Osteocyte (in vitro differentiated cells): ENCODE results near the gene C16orf87. TPM values are rescaled to one million over a fixed set of nuclear protein-coding genes. Genes with fewer than 3 reads are reported as not detected.

ENCODE experiments used
- DNase-seq: peaks from one replicate; pipeline ENCODE4 v3.0.0; 2021; ENCODE audit warnings: mixed read lengths; ENCODE audit not compliant: unreplicated experiment; ENCODE audit errors: extremely low spot score
- H3K27ac Mint-ChIP-seq: one replicate; pipeline ENCODE4 v1.8.0; 2021; ENCODE audit warnings: mild to moderate bottlenecking, mixed read lengths; ENCODE audit not compliant: unreplicated experiment
- H3K27me3 Mint-ChIP-seq: one replicate; pipeline ENCODE4 v1.8.0; 2021; ENCODE audit warnings: mixed read lengths; ENCODE audit not compliant: unreplicated experiment
- H3K36me3 Mint-ChIP-seq: one replicate; pipeline ENCODE4 v1.8.0; 2021; ENCODE audit warnings: mixed read lengths; ENCODE audit not compliant: unreplicated experiment
- H3K4me1 Mint-ChIP-seq: one replicate; pipeline ENCODE4 v1.8.0; 2021; ENCODE audit warnings: mixed read lengths; ENCODE audit not compliant: unreplicated experiment
- H3K4me3 Mint-ChIP-seq: one replicate; pipeline ENCODE4 v1.8.0; 2021; ENCODE audit warnings: mild to moderate bottlenecking, moderate library complexity, mixed read lengths; ENCODE audit not compliant: unreplicated experiment
- H3K9me3 Mint-ChIP-seq: one replicate; pipeline ENCODE4 v1.8.0; 2021; ENCODE audit warnings: mixed read lengths; ENCODE audit not compliant: unreplicated experiment
- total RNA-seq: library from RNA; stranded (reverse); gene quantifications from 2 replicates; pipeline ENCODE4 v1.2.1, GENCODE V29; 2021
- TF ChIP-seq, protein P1 (sequence below): fragments of 200-600 bp; sonication (generic); IDR thresholded peaks from 2 replicates; pipeline ENCODE4 v1.5.0; 2021; ENCODE audit warnings: antibody characterized with exemption, mild to moderate bottlenecking, moderate library complexity

C16orf87 gene
- total RNA-seq, 1 donor from 2014 or later: 14.5 TPM

GRCh38 chr16:46800494-46800893, 30.5 kb downstream of the C16orf87 start:
- Mint-ChIP-seq H3K4me1 (peaks cover 3% of the 10 kb centered on the region), H3K27ac (no peak overlapping the region), H3K36me3 (peaks cover 29% of the 10 kb centered on the region), H3K27me3 (no peaks in the 10 kb centered on the region), H3K9me3 (peaks cover 9% of the 10 kb centered on the region), H3K4me3 (no peak overlapping the region)
- TF ChIP-seq, protein P1, sequence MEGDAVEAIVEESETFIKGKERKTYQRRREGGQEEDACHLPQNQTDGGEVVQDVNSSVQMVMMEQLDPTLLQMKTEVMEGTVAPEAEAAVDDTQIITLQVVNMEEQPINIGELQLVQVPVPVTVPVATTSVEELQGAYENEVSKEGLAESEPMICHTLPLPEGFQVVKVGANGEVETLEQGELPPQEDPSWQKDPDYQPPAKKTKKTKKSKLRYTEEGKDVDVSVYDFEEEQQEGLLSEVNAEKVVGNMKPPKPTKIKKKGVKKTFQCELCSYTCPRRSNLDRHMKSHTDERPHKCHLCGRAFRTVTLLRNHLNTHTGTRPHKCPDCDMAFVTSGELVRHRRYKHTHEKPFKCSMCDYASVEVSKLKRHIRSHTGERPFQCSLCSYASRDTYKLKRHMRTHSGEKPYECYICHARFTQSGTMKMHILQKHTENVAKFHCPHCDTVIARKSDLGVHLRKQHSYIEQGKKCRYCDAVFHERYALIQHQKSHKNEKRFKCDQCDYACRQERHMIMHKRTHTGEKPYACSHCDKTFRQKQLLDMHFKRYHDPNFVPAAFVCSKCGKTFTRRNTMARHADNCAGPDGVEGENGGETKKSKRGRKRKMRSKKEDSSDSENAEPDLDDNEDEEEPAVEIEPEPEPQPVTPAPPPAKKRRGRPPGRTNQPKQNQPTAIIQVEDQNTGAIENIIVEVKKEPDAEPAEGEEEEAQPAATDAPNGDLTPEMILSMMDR: no peak
- DNase-seq: no peak

DNA sequence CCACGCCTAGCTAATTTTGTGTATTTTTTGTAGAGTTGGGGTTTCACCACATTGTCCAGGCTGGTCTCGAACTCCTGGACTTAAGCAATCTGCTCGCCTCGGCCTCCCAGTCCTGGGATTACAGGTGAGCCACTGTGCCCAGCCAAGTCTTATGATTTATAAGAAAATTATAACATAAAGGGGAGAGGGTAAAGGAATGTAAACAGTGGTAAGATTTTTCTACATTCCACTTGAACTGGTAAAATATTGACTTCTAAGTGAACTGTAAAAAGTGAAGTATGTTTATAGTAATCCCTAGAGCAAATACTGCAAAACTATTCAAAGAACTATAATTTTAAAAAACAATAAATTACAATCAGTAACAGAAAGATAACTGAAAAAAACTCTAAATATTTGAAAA, 33.5 kb downstream of the C16orf87 start:
- Mint-ChIP-seq H3K27me3 (no peaks in the 10 kb centered on the region), H3K27ac (no peak overlapping the region), H3K36me3 (peaks cover 32% of the 10 kb centered on the region), H3K4me1 (peaks cover 1% of the 10 kb centered on the region), H3K9me3 (peaks cover 27% of the 10 kb centered on the region), H3K4me3 (no peak overlapping the region)
- TF ChIP-seq, protein P1: no peak
- no peak for DNase-seq

DNA sequence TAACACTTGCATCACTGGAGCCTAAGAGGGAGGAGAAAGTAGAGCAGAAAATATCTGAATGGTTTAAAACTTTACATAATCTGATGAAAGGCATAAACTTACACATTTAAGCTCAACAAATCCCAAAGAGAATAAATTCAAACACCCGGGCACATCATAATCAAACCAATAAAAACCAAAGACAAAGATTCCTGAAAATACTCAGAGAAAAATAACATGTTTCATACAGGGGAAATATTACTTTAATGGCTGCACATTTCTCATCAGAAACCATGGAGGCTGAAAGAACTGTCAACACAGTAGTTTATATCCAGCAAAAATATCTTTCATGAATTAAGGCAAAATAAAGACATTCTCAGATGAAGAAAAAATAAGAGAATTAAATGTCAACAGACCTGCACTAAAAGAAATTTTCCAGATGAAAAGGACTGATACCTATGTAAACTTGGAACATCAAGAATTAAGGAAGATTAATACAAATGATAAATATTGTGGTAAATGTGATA, 34.2 kb downstream of the C16orf87 start:
- Mint-ChIP-seq H3K27me3 (no peaks in the 10 kb centered on the region), H3K27ac (no peak overlapping the region), H3K4me3 (no peak overlapping the region), H3K36me3 (peaks cover 34% of the 10 kb centered on the region), H3K4me1 (peaks cover 1% of the 10 kb centered on the region), H3K9me3 (peaks cover 27% of the 10 kb centered on the region)
- TF ChIP-seq, protein P1: no peak
- DNase-seq: no peak

DNA sequence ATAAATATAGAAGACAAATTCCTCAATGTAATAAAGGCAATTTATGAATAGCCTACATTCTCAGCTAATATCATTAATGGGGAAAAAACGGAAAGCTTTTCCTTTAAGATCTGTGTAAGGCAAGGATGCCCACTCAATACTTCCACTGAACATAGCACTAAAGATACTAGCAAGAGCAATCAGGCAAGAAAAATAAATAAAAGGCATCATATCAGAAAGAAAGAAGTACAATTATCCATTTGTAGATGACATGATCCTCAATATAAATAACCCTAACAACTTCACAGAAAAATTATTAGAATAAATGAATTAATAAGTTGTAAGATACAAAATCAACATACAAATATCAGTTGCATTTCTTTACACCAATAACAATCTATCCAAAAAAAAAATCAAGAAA, 37.1 kb downstream of the C16orf87 start:
- no peaks in the 10 kb centered on the region for H3K27me3 Mint-ChIP-seq
- TF ChIP-seq, protein P1: no peak
- H3K27ac Mint-ChIP-seq: no peak overlapping the region
- DNase-seq: no peak
- H3K4me3 Mint-ChIP-seq: no peak overlapping the region
- peaks cover 7% of the 10 kb centered on the region for H3K4me1 Mint-ChIP-seq
- peaks cover 27% of the 10 kb centered on the region for H3K9me3 Mint-ChIP-seq
- H3K36me3 Mint-ChIP-seq: peaks cover 31% of the 10 kb centered on the region

- Mint-ChIP-seq H3K4me3 (peak overlapping the region; percentile 73), H3K27ac (peak overlapping the region; percentile 73), H3K27me3 (no peaks in the 10 kb centered on the region), H3K36me3 (peaks cover 18% of the 10 kb centered on the region), H3K4me1 (peaks cover 7% of the 10 kb centered on the region), H3K9me3 (peaks cover 25% of the 10 kb centered on the region)
- TF ChIP-seq, protein P1: no peak
- no peak for DNase-seq
These were observed 40.2 kb downstream of the C16orf87 start for GRCh38 chr16:46790599-46791270.
